Stimulated activated CD4-positive, alpha-beta T cell treated with anti-CD3 and anti-CD28 coated beads, Interleukin-4, amount 100 ng/mL, for 24 hours (primary cell): ENCODE data around the gene ZFP36L1.

ENCODE experiments used
- DNase-seq: peaks from one replicate; pipeline ENCODE4 v3.0.0-alpha.2; 2020

ZFP36L1 gene

DNA sequence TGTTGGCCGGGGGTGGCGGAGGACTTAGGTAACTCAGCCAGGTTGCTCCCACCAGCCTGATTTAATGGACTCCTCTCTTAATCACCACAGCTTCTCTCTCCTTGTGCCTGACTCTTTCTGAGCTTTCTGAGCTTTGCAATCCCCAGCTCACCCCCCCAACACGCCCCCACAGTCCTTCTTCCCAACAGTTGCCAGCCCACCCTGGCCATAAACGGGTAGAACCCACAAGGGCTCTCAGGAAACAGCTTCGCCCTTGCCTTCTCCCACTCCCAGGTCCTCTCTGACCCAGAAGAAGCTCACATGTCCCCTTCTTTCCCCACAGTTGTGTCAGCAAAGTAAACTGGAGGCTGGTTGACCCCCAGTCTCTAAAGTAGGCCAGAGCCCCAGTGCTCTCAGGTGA is 32.9 kb downstream of the ZFP36L1 start:
- no peak for DNase-seq

GRCh38 chr14:68759017-68759560 is 33.8 kb downstream of the ZFP36L1 start:
- no peak for DNase-seq

DNA sequence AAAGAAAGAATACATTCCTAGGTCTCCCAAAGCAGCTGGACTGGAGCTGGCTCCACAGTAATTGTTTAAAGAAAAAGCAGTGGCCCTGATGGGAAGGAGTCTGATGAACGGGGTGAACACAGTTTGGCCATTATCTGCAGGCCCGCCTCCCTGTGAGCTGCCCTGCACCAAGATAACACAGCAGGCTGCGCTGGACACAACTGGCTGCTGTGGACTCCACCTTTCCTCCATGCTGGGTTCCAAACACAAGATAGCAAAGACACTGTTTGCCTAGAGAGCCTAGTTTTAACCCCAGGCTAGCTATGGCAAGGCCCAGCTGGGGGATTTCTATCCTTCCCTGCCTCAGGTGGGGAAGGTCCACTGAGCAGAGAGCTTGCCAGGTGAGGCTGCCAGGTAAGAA is 34.6 kb downstream of the ZFP36L1 start:
- no peak for DNase-seq

DNA sequence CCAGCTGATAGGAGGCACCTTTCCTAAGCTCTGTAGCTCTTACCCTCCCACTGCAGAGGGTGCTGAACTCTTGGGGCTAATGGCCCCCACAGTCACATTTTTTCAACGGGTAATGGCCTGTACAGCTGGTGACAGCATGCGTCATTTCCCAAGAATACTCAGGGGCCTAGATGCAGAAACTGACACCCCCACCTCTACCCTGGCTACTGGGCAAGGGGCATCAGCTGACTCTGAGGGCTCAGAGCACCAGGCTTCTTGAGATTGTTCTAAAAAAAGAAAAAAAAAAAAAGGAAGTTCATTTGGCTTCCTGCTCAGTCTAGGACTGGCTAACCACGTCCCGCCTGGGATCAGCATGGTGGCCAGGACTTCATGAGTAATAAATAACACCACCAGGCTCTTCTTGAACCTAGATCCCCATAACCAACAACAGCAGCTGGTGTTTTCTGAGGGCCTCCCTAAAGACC is 35.2 kb downstream of the ZFP36L1 start:
- no peak for DNase-seq

- DNase-seq = no peak
Observed at GRCh38 chr14:68756734-68757133, 36.1 kb downstream of the ZFP36L1 start.

- no peak for DNase-seq
Observed at GRCh38 chr14:68756000-68756481, 36.8 kb downstream of the ZFP36L1 start.

GRCh38 chr14:68755016-68755353 is 37.9 kb downstream of the ZFP36L1 start:
- DNase-seq = no peak

GRCh38 chr14:68753690-68754089 is 39.2 kb downstream of the ZFP36L1 start:
- DNase-seq = no peak

- no peak for DNase-seq
Observed at GRCh38 chr14:68752271-68753006, 40.4 kb downstream of the ZFP36L1 start.

- no peak for DNase-seq
Observed at GRCh38 chr14:68749487-68750475, 43.1 kb downstream of the ZFP36L1 start.

DNA sequence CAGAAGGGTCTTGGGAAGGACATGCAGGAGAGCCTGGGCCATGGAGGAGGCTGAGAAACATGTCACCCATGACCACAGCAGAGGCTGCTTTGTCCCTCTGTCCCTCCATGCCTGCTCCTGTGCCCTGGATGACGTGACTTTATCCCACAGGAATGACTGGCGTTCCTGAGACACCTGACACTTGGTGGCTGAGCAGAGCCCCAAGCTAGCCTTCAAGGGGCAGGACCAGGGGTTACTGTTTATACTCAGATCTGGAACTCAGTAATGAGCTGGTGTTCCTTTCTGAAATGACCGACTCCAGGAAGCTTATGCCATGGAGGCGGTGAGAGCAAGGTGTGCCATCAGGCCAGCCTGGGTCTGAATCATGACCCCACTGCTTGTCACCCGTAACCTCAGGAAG is 44.2 kb downstream of the ZFP36L1 start:
- DNase-seq = no peak

GRCh38 chr14:68748260-68748659 is 44.6 kb downstream of the ZFP36L1 start:
- DNase-seq = no peak

- DNase-seq = no peak
Observed at GRCh38 chr14:68747393-68747792, 45.5 kb downstream of the ZFP36L1 start.

GRCh38 chr14:68744613-68745012 is 48.3 kb downstream of the ZFP36L1 start:
- no peak for DNase-seq

- DNase-seq = no peak
Observed at GRCh38 chr14:68741839-68742470, 50.9 kb downstream of the ZFP36L1 start.

DNA sequence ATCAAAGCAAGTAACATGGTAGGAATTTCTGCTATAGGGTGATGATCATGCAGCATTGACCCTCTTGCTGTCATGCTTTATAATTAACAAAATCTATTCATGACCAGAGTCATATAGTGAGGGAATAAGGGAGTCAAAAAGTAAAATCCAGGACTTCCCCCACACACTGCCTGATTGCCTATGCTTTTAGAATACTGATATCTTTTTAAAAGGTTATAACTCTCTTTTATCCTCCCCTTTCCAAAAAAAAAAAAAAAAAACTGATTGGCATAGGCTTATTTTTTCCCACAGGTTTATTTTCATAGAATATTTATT is 51.4 kb downstream of the ZFP36L1 start:
- DNase-seq = no peak

DNA sequence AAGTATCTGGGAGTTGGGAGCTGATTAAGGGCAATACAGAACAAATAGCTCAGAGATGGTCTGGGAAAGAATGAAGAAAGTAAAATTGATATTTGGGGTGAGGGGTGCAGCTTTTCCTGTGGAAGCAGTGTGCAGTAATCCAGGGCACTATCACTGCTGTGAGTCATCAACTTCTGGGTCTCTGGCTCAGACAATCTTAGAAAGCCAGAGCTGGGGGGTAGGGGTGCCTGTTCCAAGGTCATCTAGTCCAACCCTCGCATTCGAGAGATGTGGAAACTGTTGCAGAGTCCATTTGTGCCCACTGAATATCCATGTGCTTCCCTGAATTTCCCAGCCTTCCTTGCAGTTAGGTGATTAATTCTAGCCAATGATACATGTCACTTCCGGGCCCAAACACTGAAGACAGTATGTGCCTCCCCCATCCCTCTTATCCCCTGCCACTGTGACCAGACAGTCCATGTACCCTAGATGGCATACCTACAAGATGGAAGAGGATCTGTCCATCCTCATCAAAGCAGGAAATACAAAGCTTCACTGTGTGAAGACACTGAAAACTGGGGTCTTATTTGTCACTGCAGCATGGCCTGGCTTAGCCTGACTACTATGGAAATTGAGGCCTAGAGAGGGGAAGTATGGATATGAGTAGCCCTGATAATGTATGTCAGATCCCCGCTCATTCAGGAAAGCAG is 51.9 kb downstream of the ZFP36L1 start:
- no peak for DNase-seq

DNA sequence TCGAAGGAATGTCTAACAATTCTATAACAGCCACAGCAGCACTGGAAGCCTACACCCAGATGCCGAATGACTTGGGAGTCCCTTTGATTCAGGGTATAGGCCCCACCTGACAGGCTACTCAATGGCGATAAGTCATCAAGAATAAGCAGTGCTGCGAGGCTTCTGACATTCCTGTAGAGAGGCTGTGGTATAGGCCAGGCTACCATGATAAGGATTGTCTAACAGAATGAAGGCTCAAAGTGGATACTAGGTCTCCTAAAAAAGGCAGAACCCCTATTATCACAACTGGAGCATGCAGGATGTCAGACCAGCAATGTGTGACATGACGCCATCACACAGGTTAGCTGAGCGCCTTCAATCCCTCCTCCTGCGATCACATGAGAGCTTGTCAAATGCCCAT is 53.2 kb downstream of the ZFP36L1 start:
- DNase-seq = no peak

DNA sequence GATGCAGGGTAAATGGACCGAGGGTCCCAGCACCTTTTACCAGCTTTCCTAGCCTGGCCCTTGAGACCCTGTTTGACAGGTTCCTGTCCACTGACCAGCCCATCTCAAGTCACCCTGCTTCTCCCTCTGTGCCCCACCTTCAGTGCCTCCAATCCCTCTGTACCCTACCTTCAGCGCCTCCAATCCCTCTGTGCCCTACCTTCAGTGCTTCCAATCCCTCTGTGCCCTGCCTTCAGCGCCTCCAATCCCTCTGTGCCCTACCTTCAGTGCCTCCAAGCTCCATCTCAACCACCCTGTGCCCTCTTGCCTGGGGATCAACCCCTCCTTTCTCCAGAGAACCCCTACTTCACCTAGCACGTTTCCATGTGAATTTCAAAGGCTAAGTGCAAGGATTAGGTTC is 54.3 kb downstream of the ZFP36L1 start:
- no peak for DNase-seq
